ENCODE data around the gene INPP5D. TPM values are rescaled to one million over a fixed set of nuclear protein-coding genes. Genes with fewer than 3 reads are reported as not detected.

INPP5D gene
- total RNA-seq, 1 experiment from 2014 or later: 12.7 TPM

DNA sequence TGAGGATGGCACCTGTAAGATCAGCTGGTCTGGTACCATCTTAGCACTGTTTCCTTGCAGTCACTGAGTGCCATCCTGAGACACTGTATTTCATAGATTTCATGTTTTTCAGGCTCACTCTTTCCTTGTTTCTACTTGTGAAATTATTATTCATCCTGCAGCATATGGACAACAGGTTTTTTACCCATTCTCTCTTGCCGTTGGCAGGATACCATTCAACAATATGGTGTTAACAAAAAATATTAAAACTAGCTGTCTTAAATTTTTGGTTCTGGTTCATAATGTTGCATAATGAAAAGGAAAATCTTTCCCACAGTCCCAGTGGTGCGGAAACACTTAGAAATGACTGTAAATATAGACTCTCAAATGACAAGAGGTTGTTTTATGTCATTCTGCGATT, 168.2 kb downstream of the INPP5D start:
- Histone ChIP-seq H3K56ac (ENCODE audit: insufficient read length, low read depth, low read length) (no peak overlapping the region), H3K4me2 (ENCODE audit: insufficient read depth, insufficient read length, low read length) (no peak overlapping the region), H2BK20ac (ENCODE audit: low read depth, low read length, poor library complexity, severe bottlenecking) (no peak overlapping the region), H2BK12ac (ENCODE audit: insufficient read length, low read depth, low read length) (no peak overlapping the region), H3K79me2 (ENCODE audit: insufficient read depth, low read length) (0 out of 2 replicates have a peak, but pooled peaks cover 2% of the 10 kb centered on the region), H4K20me1 (ENCODE audit: control insufficient read depth, insufficient read depth, insufficient read length) (no peaks in the 10 kb centered on the region), H3K27ac (ENCODE audit: insufficient read length, low read depth, low read length) (no peak overlapping the region), H3K4ac (ENCODE audit: low read depth, low read length) (no peak overlapping the region), H3K79me1 (ENCODE audit: insufficient read depth, low read depth, low read length, poor library complexity, severe bottlenecking) (no peaks in the 10 kb centered on the region), H2BK120ac (ENCODE audit: low read depth, low read length, poor library complexity, severe bottlenecking) (no peak overlapping the region), H2AFZ (ENCODE audit: low read length) (no peak overlapping the region), H3K4me1 (ENCODE audit: insufficient read depth, low read length) (no peaks in the 10 kb centered on the region), H3K27me3 (ENCODE audit: insufficient read depth, low read length) (no peaks in the 10 kb centered on the region), H3K9me3 (ENCODE audit: control insufficient read depth, low read depth, low read length) (peaks cover 9% of the 10 kb centered on the region), H3T11ph (ENCODE audit: low read length) (no peak overlapping the region), H3K9ac (ENCODE audit: extremely low read depth, insufficient read length, low read length) (no peak overlapping the region), H4K91ac (ENCODE audit: insufficient read length, low read depth, low read length) (no peak overlapping the region), H2AK5ac (ENCODE audit: insufficient read length, low read length) (no peak overlapping the region), H2BK15ac (ENCODE audit: low read depth, low read length) (no peak overlapping the region), H3K23ac (ENCODE audit: insufficient read length, low read depth, low read length) (no peak overlapping the region), H2BK5ac (ENCODE audit: insufficient read length, low read length) (no peak overlapping the region), H3K14ac (ENCODE audit: insufficient read depth, low read length) (no peak overlapping the region), H4K5ac (ENCODE audit: insufficient read length, low read depth, low read length) (no peak overlapping the region), H3K23me2 (ENCODE audit: insufficient read length, low read depth, low read length, poor library complexity, severe bottlenecking) (no peaks in the 10 kb centered on the region), H3K18ac (ENCODE audit: insufficient read length, low read depth, low read length) (no peak overlapping the region), H4K8ac (replicated peaks; ENCODE audit: insufficient read length, low read depth, low read length) (no peak overlapping the region)
- no peak overlapping the region for H3K27ac Mint-ChIP-seq
- H3K36me3 Mint-ChIP-seq (ENCODE audit: insufficient read depth in 1 of 3, low read depth in 3 of 3): no peaks in the 10 kb centered on the region
- H3K27me3 Mint-ChIP-seq (ENCODE audit: low read depth): no peaks in the 10 kb centered on the region; the same call in 1 of the 2 replicates
- peaks cover 10 to 12% of the 10 kb centered on the region in 2 experiments for H3K4me1 Mint-ChIP-seq
- no peak for DNase-seq
- no CpG with 5 or more reads among the region's 3 CpGs for WGBS (ENCODE audit: extremely low coverage, insufficient read length, low lambda C conversion rate)
- H3K9me3 Mint-ChIP-seq: no peaks in the 10 kb centered on the region; a peak in 1 of 5 replicates
- H3K4me3 Mint-ChIP-seq: no peak overlapping the region
- TF ChIP-seq, protein P1, sequence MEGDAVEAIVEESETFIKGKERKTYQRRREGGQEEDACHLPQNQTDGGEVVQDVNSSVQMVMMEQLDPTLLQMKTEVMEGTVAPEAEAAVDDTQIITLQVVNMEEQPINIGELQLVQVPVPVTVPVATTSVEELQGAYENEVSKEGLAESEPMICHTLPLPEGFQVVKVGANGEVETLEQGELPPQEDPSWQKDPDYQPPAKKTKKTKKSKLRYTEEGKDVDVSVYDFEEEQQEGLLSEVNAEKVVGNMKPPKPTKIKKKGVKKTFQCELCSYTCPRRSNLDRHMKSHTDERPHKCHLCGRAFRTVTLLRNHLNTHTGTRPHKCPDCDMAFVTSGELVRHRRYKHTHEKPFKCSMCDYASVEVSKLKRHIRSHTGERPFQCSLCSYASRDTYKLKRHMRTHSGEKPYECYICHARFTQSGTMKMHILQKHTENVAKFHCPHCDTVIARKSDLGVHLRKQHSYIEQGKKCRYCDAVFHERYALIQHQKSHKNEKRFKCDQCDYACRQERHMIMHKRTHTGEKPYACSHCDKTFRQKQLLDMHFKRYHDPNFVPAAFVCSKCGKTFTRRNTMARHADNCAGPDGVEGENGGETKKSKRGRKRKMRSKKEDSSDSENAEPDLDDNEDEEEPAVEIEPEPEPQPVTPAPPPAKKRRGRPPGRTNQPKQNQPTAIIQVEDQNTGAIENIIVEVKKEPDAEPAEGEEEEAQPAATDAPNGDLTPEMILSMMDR (conservative IDR thresholded peaks at IDR 0.05): no peak
